ENCODE data around the gene ITPR3. TPM values are rescaled to one million over a fixed set of nuclear protein-coding genes. Genes with fewer than 3 reads are reported as not detected.

The ITPR3 gene
- total and polyA plus RNA-seq, 8 donors: 70.8 to 147 (median 94.4) TPM

- Histone ChIP-seq H3K4me3 (no peak overlapping the region), H3K9me3 (no peaks in the 10 kb centered on the region), H3K36me3 (peaks cover 0 to 100% of the 10 kb centered on the region in 2 donors), H3K27ac (no peak overlapping the region), H3K4me1 (no peaks in the 10 kb centered on the region), H3K27me3 (no peaks in the 10 kb centered on the region)
- TF ChIP-seq CTCF (IDR thresholded peaks at IDR 0.05): no peak
- DNase-seq: no peak
- ATAC-seq: no peak
- intact Hi-C loops (cut with DNase I): no loop called here
These were observed 57.3 kb downstream of the ITPR3 start for GRCh38 chr6:33678233-33678931.

- ATAC-seq (no peak), DNase-seq (no peak)
- no peaks in the 10 kb centered on the region for H3K4me1 ChIP-seq
- TF ChIP-seq CTCF (IDR thresholded peaks at IDR 0.05): no peak
- no peaks in the 10 kb centered on the region for H3K27me3 ChIP-seq
- no peaks in the 10 kb centered on the region for H3K9me3 ChIP-seq
- no peak overlapping the region for H3K27ac ChIP-seq
- peaks cover 0 to 100% of the 10 kb centered on the region in 2 donors for H3K36me3 ChIP-seq
- intact Hi-C loops (cut with DNase I): no loop called here
- H3K4me3 ChIP-seq: no peak overlapping the region
These were observed 57.9 kb downstream of the ITPR3 start for GRCh38 chr6:33678932-33679490.

- no peak for TF ChIP-seq CTCF (IDR thresholded peaks at IDR 0.05)
- DNase-seq (no peak), ATAC-seq (no peak)
- Histone ChIP-seq H3K4me1 (no peaks in the 10 kb centered on the region), H3K4me3 (no peak overlapping the region), H3K36me3 (peaks cover 0 to 100% of the 10 kb centered on the region in 2 donors), H3K27ac (no peak overlapping the region), H3K27me3 (no peaks in the 10 kb centered on the region), H3K9me3 (no peaks in the 10 kb centered on the region)
- intact Hi-C loops (cut with DNase I): no loop called here
These were observed 58.6 kb downstream of the ITPR3 start for GRCh38 chr6:33679761-33680160.

- DNase-seq (peak in 1 of 4 donors; percentile 65), ATAC-seq (no peak)
- no peaks in the 10 kb centered on the region for H3K4me1 ChIP-seq
- no peaks in the 10 kb centered on the region for H3K27me3 ChIP-seq
- intact Hi-C loops (cut with DNase I): no loop called here
- peaks cover 0 to 100% of the 10 kb centered on the region in 2 donors for H3K36me3 ChIP-seq
- no peaks in the 10 kb centered on the region for H3K9me3 ChIP-seq
- H3K27ac ChIP-seq: no peak overlapping the region
- no peak for TF ChIP-seq CTCF (IDR thresholded peaks at IDR 0.05)
- H3K4me3 ChIP-seq: no peak overlapping the region
These were observed 61.2 kb downstream of the ITPR3 start for GRCh38 chr6:33682341-33682740.

GRCh38 chr6:33683051-33683571, 62.0 kb downstream of the ITPR3 start:
- no peak for TF ChIP-seq CTCF (IDR thresholded peaks at IDR 0.05)
- peaks cover 0 to 100% of the 10 kb centered on the region in 2 donors for H3K36me3 ChIP-seq

More at GRCh38 chr6:33683051-33683571, 62.0 kb downstream of the ITPR3 start:
- no peaks in the 10 kb centered on the region for H3K9me3 ChIP-seq
- H3K4me1 ChIP-seq: no peaks in the 10 kb centered on the region
- H3K27ac ChIP-seq: no peak overlapping the region
- H3K4me3 ChIP-seq: no peak overlapping the region
- DNase-seq (peak in 1 of 4 donors; percentile 67), ATAC-seq (no peak)
- H3K27me3 ChIP-seq: no peaks in the 10 kb centered on the region
- intact Hi-C loops (cut with DNase I): no loop called here

All from left lung (tissue), 10 donors.